Caki2 (cell line): Measurements from ENCODE around the gene NT5C3B. TPM values are rescaled to one million over a fixed set of nuclear protein-coding genes. Genes with fewer than 3 reads are reported as not detected.
A peak's percentile ranks its signal among the peaks of the same experiment; 100 is the strongest.
"Not testable (repeated sequence)": the region's sequence is repeated elsewhere in the genome, so short reads cannot be mapped to it uniquely, and the experiment has no call there.

ENCODE experiments used
- DNase-seq: peaks from one replicate; pipeline ENCODE4 v3.0.0-alpha.2; 2015; ENCODE audit warnings: low read depth
- in situ Hi-C: cut with HindIII; loops from 2 replicates; pipeline ENCODE4 v1.10.0; 2016; ENCODE audit warnings: low sequenced_read_pairs, low pct_unique_long_range_greater_than_20kb, mixed read lengths
- total RNA-seq: library from RNA; depleted of rRNA; stranded (reverse); fragments of >200 nt; shearing (Covaris generic); gene quantifications from 2 replicates; pipeline ENCODE4 v1.2.3, GENCODE V29; 2014; ENCODE audit warnings: low replicate concordance

NT5C3B gene
- total RNA-seq, 1 experiment from 2014 or later, result 97.0 TPM

DNA sequence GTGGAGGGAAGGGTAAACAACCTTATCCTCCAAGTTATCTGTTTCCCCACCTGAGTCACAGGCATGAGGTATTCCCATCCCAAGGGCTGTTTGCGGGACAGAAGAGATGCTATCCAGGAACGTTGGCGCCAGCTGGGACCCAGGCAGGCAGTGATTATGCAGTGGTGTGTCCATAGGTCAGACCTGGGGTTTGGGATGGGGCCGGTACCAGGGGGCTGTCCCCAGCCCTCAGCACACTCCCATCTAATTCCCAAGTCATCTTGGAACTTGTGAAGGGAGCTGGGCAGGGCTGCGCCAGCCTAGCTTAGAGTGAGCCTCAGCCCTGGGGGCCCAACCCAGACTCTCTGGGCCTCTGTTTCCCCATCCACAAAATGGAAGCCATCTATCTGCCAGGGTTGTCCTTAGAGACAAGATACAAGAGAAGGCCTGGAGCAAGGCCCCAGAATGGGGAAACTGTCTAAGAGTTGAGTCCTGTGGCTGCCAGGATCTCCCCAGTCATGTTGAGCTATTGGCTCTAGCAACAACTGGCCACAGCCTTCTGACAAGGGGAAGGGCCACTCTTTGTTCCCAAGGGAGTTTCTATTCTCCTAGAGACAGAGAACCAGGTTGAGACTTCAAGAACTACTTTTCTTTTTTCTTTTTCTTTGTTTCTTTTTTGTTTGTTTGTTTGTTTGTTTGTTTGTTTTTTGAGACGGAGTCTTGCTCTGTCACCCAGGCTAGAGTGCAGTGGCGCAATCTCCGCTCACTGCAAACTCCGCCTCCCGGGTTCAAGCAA is 39.7 kb downstream of the NT5C3B start:
- in situ Hi-C loops, result no loop called here

DNA sequence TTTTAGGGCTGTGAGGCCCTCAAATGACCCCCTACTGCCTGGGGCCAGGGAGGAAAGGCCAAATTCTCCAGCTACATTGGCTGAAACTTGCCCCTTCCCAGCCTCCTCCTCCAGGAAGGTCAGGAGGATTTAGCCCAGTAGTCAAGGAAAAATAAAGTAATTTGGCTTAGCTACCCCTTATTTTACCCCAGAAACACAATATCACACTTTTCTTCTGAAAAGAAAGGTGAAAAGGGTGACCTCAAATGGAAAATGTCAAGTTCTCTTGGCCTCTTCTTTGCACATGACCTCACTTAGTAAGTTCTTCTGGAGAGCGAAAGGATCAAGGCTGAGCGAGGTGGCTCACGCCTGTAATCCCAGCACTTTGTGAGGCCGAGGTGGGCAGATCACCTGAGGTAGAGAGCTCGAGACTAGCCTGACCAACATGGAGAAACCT is 41.5 kb downstream of the NT5C3B start:
- DNase-seq, result no peak
- in situ Hi-C loops, result no loop called here

More for the DNA sequence above, 39.7 kb downstream of the NT5C3B start:
- DNase-seq, result no peak

DNA sequence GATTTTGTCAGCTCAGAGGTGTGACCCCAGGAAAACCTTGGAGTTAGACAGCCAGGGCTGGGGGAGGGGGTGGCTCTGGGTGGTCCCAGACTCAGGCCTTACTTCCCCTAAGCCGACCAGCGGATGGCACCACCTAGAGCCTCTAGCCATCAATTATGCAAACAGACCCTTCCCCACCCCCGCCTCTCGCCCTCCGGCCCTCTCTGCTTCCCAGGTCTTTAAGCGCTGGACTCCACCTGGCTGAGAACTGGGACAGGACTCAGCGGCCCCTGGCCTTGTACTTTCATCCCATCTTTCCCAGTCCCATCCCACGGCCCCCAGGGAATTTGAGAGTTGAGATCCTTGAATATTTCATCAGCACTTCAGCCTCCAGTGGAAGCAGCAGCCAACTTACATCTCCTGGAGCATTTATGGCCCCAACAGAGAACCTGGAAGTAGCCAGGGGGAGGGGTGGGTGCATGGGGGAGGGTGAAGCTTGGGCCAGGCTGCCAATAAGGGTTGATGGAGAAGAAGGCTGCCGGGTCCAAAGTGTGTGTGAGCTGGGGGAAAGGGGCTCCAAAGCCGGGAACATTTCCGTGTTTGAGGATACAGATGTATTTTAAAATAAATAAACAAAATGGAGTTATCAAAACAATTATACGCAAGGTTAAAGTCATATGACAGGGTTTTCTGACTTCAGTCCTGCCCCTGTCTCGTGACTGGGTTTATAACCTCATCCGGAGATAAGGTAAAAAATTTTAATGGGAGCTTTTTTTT is 42.1 kb downstream of the NT5C3B start:
- in situ Hi-C loops, result no loop called here
- peak; percentile 68 for DNase-seq

DNA sequence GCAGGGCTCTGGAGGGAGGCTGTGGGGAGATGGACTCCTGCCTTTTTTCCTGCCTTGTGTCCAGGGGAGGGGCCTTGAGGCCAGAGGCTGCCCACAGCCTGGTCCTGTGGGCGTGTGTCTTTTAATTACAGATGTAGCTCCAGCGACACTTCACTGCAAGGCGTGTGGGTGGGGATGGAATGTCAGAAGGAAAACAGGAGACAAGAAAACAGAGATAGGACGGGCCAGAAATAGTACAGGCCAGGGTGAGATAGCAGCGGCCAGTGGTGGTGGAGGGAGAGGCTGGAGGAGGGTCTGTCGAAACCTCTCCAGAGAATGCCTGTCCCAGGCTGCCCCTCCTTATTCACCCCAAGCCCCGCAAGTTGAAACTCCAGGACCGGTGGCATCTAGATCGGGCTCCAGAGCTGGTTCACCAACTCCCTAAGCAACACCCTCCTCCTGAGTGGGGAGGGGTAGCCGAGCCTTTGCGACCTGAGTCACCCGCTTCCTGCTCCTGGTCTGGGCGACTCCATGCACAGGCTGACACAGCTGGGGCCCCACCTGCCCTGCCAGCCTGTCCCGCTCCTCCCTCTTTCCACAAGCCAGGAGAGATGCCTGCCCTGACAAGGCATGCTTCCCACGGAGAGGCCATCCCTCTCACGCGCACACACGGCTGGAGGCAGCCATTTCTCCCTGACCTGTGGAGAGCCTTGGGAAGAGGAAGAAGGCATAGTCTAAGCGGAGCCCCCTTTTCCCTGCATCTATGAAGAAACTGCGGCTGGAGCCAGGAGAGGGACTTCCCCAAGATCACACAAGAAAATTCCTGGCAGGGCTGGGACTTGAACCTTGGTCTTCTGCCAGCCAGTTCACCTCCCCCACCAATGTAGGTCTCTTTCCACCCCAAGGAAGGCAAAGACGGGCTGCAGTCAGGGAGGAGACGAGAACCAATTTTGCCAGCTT is 42.9 kb downstream of the NT5C3B start:
- DNase-seq, result peak; percentile 95
- in situ Hi-C loops, result no loop called here

DNA sequence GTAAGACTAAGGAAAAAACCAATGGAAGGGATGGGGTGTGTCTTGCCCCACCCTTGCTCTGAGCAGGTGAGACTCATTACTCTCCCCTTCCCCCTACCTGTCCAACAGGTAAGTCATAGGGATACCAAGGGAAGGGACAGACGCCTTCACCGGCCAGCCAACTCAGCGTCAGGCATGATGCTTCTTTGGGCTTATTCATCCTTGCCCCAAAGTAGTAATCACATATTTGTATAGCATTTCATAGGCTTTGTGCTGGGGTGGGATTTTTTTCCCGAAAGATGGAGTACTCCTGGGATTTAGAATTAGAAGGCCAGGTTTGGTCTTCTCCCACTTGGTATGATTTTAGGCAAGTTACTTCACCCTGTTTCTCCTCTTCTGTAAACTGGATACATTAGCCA is 49.0 kb downstream of the NT5C3B start:
- no peak for DNase-seq
- in situ Hi-C loops, result no loop called here

DNA sequence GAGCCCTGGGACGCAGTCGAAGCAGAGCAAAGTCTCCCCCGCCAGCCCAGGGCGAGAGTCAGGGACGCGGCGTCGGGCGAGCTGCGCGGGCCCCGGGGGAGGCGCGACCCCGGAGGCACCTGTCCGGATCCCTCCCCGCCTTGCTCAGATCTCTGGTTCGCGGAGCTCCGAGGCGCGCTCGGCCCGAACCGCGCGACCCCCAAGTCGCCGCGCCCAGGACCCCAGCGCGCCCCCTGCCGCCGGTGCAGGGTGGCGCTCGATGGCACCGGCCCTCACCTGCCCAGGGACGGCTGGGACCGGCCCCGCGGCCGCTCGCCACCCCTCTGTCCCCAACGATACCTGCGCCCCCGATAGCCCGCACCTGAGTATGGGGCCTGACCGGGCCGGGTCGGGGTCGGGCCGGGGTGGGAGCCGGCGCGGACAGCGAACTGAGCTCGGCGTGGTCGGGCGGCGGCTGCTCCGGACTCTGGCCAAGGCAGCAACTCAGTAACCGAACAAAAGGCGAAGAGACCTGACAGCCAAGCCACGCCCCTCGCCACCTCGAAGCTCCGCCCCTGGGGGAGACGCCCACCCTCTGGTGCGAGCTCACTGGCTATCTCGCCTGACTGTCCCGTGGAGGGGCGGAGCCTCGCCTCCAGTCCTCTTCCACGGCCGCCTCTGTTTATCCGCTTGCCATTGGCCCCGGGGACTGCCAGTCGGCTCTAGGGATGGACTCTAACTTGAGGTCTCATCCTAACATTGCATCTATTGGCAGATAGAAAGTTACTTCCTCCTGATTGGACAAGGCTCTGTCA is 49.6 kb downstream of the NT5C3B start, which contains the start of gene JUP:
Gene JUP (minus strand): TSS at position 485 of the 794 bp plus-strand sequence. CDS start 14,857 bp downstream, outside the sequence.
- in situ Hi-C loops, result no loop called here
- peak; percentile 100 for DNase-seq

DNA sequence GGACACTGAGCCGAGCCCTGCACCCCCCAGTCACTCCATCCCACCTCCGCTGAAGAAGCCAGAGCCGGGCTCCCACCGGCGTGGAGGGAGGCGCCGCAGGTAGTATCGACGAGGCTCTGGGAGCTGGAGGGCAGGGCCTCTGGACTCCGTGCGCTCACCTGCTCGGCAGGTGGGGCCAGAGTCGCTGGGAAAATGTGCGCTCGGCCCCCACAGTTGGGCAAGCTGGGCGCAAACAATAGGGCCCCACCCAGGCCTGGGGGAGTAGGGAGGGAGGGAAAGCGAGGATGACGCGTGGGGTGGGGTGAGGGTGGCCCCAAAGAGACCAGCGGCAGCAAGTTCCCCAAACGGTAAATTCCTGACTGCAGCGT is 50.2 kb downstream of the NT5C3B start:
- in situ Hi-C loops, result no loop called here
- DNase-seq, result no peak

DNA sequence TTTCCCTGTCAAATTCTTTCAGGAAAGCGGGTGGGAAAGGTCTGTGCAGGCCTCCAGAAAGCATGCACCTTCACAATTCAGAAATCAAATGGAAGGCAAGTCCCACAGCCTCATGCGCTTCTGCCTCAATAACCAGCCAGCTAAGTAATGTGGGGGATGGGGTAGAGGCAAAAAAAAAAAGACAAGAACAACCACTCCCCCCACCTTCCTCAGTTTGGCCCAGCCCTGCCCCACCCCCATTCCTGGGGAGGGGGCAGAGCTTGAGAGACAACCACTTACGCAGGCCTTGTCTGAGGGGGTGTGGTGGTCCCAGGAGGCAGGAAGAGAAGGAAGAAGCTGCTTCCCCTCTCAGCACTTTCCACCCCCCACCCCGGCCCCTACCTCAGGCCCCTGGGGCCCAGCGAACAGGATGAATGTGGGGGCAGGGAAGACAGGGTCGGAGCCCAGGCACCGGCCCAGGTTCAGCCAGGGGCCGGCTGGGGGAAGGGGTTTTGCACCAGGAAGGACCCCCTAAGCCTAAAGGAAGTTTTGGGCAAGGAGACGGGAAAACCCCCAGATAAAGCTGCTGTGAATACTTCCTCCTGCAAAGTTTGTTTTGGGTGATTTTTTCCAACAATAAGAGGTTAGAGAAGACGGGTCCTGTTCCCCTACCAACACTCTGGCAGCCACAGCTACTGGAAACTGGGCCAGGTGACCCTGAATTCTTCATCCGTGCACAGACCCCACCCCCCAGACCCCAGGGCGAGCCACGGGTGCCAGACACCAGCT is 50.8 kb downstream of the NT5C3B start:
- in situ Hi-C loops, result no loop called here
- peak; percentile 46 for DNase-seq

DNA sequence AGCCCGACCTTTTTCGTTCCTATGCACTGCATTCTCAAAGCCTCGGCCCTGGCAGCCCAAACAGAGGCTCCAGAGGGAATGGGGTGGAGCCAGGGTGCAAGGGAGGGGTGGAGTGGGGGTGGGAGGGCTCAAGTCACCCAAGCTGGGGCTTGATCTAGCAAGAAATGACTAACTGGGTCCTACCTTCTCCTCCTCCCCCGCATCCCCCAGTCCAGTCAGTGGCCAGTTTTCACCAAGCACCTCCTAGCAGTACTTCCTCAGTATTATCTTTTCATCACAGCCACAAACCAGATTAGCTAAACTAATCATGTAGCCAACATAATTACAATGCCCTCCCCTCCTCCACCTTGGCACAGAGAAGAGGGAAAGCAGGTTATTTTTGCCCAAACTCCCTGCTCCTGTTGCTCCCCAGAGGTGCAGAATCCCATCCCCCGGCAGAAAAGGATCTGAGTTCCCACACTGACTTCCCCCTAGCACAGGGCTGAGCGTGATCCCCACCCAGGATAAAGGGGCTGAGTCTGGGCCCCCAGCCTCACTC is 51.8 kb downstream of the NT5C3B start:
- peak; percentile 63 for DNase-seq
- in situ Hi-C loops, result no loop called here

DNA sequence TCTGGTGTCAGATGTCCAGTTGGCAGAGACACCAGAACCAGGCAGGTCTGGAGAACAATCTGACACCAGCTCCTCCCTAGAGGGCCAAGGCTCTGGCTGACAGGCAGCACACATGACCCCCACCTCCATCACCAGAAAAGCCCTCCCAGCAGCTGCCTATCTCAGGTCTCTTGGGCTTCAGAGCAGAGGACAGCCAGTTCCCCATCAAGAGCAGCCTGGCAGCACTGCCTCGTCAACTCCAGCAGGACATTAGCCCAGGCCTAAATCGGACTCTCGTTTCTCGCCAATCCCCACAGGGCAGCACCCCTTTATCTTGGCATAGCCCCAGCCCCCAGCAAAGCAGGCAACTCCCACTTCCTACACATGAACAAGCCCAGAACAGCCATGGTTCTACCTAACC is 53.9 kb downstream of the NT5C3B start:
- in situ Hi-C loops, result no loop called here
- no peak for DNase-seq

DNA sequence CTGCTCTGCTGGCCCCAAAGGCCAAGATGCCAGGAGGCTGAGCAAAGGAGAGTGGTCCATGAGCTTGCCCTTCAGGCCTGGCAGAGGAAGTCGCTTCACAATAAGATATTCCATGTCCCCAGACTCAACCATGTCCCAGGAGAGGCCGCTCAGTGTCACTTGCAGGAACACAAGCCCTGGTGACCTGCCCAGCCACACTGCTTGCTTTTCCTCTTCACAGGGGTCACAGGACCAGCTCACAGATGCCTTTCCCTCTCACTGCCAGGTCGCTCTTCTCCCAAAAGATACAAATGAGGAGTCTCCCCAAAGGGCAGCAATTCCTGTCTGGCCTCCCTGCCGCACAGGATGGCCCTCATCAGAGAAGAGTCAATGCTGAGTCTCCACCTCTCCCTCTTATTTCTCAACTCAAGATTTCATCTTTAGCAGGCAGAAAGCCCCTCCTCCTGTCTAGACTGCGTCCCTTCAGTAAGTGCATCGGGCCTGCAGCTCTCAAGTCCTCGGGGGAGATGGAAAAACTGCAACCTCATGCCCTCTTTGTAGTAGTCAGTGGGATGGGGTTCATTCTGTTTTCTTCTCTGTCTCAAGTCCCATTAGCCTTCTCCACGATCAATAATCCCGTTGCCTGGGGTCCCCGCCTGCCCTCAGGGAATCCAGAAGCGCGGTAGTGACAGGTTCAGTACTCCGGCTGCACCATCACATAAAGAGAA is 54.5 kb downstream of the NT5C3B start:
- no peak for DNase-seq
- in situ Hi-C loops, result no loop called here

DNA sequence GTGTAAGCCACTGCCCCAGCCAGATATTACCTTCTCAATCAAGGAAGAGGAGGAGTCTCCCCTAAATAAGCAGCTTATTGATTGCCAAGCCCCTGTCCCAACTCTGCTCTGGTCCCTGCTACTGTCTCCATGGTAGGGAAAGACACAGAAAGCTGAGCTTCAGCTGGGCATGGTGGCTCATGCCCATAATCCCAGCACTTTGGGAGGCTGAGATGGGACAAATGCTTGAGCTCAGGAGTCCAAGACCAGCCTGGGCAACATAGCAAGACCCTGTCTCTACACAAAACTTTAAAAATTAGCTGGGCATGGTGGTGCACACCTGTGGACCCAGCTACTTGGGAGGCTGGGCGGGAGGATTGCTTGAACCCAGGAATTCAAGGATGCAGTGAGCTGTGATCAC is 56.1 kb downstream of the NT5C3B start:
- no peak for DNase-seq
- in situ Hi-C loops, result no loop called here

DNA sequence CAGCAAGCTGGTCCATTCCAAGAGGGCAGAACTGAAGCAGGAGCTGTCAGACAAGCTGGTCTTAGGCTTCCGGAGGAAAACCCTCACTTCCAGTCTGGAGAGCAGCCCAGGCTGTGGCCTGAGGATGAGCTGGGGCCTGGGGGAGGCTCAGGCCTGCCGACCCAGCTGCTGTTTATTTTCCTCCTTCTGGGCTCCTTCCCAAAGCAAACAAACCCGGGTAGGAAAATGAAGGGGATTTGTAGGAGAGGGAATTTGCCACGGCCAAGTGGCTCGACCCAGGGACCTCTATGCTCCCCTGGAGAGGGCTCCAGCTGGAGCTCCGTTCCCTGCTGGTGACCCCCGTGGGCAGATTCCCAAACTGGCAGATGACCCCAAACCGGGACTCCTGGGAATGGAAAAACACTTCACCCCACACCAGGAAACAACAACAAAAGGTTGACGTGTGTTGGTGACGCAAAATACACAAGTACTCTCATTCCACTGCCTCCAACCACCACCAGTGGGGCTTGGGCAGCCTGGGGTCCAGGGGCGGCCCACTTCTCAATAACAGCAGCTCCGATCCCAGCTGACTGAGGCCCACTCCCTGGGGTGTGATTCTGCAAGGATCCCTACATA is 58.4 kb downstream of the NT5C3B start:
- in situ Hi-C loops, result no loop called here
- peak; percentile 95 for DNase-seq

DNA sequence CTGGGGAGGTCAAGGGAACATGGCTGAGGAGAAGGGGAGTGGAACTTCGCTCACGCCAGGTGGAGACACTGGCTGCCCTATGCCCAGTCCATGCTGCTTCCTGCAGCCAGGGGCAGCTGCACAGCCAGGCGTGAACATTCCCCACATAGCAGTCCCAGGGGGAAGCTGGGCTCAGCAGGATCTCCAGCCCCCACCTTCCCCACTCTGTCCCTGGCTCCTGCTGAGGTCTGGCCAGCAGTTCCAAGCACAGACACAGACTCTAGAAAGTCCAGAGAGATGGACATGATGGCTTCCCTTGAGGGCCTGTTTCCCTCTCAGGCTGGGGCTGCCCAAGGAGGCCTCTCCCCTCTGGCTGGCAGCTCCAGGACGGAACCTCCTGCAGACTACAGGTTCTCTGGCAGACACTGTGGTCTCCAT is 58.9 kb downstream of the NT5C3B start:
- peak; percentile 84 for DNase-seq
- in situ Hi-C loops, result no loop called here

DNA sequence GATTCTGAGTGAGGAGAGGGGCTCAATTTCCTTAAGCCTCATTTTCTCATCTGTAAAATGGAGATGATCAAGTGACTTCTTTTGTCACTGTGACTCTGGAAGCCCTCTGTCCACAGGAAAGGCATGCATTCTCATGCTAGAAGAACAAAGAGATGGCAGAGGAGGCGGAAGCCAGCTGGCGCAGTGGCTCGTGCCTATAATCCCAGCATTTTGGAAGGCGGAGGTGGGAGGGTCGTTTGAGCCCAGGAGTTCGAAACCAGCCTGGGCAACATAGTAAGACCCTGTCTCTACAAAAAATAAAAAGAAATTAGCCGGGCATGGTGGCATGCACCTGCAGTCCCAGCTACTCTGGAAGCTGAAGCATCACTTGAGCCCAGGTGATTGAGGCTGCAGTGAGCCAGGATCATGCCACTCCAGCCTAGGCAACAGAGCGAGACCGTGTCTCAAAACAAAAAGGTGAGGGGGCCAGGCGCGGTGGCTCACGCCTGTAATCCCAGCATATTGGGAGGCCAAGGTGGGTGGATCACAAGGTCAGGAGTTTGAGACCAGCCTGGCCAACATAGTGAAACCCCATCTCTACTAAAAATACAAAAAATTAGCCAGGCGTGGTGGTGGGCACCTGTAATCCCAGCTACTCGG is 59.7 kb downstream of the NT5C3B start:
- in situ Hi-C loops, DNase-seq: not testable (repeated sequence)
